T-helper 2 cell treated with Interferon-gamma antibody and Interleukin-4, amounts not matched to agents 5 μg/mL and 100 μg/mL, for 36 hours (primary cell): ENCODE results near the gene GRID2.
"Not testable (repeated sequence)": the region's sequence is repeated elsewhere in the genome, so short reads cannot be mapped to it uniquely, and the experiment has no call there.

Experiments used
- DNase-seq: peaks from one replicate; pipeline ENCODE4 v3.0.0; 2021; ENCODE audit warnings: low spot score
- H3K27ac Mint-ChIP-seq: one replicate; pipeline ENCODE4 v1.8.0; 2021; ENCODE audit warnings: mild to moderate bottlenecking, mixed read lengths
- H3K27me3 Mint-ChIP-seq: one replicate; pipeline ENCODE4 v1.8.0; 2021; ENCODE audit warnings: low read depth, mixed read lengths
- H3K36me3 Mint-ChIP-seq: one replicate; pipeline ENCODE4 v1.8.0; 2021; ENCODE audit warnings: low read depth, mixed read lengths
- H3K4me1 Mint-ChIP-seq: one replicate; pipeline ENCODE4 v1.8.0; 2021; ENCODE audit warnings: low read depth, mixed read lengths
- H3K4me3 Mint-ChIP-seq: one replicate; pipeline ENCODE4 v1.8.0; 2022; ENCODE audit warnings: mild to moderate bottlenecking, moderate library complexity, mixed read lengths
- H3K9me3 Mint-ChIP-seq: one replicate; pipeline ENCODE4 v1.8.0; 2021; ENCODE audit warnings: mixed read lengths

The GRID2 gene

GRCh38 chr4:92270908-92271307 lies 32.9 kb upstream of the GRID2 start:
- no peak for DNase-seq

GRCh38 chr4:92271551-92271950 lies 32.2 kb upstream of the GRID2 start:
- not testable (repeated sequence) for H3K27ac Mint-ChIP-seq, H3K9me3 Mint-ChIP-seq, H3K36me3 Mint-ChIP-seq, DNase-seq, H3K27me3 Mint-ChIP-seq, H3K4me3 Mint-ChIP-seq, H3K4me1 Mint-ChIP-seq

More at GRCh38 chr4:92270908-92271307, 32.9 kb upstream of the GRID2 start:
- H3K36me3 Mint-ChIP-seq: no peaks in the 10 kb centered on the region
- H3K4me3 Mint-ChIP-seq: no peak overlapping the region
- no peak overlapping the region for H3K27ac Mint-ChIP-seq
- no peaks in the 10 kb centered on the region for H3K9me3 Mint-ChIP-seq
- no peaks in the 10 kb centered on the region for H3K27me3 Mint-ChIP-seq
- H3K4me1 Mint-ChIP-seq: no peaks in the 10 kb centered on the region

DNA sequence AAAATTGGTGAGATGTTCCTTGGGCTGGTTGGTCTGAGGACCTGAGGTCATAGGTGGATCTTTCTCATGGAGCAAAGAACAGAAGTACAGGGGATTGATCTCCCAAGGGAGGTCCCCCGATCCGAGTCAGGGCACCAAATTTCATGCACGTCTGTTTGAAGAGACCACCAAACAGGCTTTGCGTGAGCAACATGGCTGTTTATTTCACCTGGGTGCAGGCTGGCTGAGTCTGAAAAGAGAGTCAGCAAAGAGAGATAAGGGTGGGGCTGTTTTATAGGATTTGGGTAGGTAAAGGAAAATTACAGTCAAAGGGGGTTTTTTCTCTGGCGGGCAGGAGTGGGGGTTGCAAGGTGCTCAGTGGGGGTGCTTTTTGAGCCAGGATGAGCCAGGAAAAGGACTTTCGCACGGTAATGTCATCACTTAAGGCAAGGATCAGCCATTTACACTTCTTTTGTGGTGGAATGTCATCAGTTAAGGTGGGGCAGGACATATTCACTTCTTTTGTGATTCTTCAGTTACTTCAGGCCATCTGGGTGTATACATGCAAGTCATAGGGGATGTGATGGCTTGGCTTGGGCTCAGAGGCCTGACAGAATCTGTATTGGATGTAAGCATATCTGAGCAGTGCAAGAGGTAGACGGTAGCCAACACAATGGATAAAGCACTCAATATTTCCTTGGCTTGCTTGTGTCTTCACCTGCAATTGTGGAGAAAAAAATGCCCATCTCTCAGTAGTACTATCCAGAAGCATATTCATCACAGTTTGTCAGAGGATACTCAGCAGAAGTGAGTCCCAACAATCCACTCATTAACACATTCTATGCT lies 26.5 kb upstream of the GRID2 start:
- not testable (repeated sequence) for H3K4me1 Mint-ChIP-seq, H3K36me3 Mint-ChIP-seq, H3K4me3 Mint-ChIP-seq, DNase-seq, H3K9me3 Mint-ChIP-seq, H3K27me3 Mint-ChIP-seq, H3K27ac Mint-ChIP-seq

DNA sequence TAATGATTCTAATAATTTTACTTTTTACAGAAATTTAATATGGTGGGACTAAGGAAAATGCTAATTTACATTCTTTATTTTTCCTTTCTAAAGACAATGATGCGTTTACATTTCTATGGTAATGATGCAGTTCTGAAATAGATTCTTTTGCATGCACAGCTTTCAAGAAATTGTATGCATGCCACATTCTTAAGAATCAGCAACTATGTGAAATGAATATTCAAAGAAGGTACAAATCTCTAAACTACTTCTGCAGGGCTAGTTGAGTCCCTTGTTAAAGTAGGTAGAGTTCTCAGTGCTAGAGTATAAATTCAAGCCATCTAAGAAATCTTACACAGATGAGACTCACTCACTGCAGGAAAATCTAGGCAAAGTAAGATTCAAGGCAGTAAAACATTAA lies 24.5 kb upstream of the GRID2 start:
- Mint-ChIP-seq H3K9me3 (no peaks in the 10 kb centered on the region), H3K36me3 (no peaks in the 10 kb centered on the region), H3K27me3 (no peaks in the 10 kb centered on the region), H3K4me1 (no peaks in the 10 kb centered on the region), H3K27ac (no peak overlapping the region), H3K4me3 (no peak overlapping the region)
- no peak for DNase-seq

GRCh38 chr4:92299152-92299551 lies 4.6 kb upstream of the GRID2 start:
- no peak for DNase-seq
- Mint-ChIP-seq H3K4me1 (no peaks in the 10 kb centered on the region), H3K27ac (no peak overlapping the region), H3K4me3 (no peak overlapping the region), H3K9me3 (no peaks in the 10 kb centered on the region), H3K27me3 (peaks cover 11% of the 10 kb centered on the region), H3K36me3 (no peaks in the 10 kb centered on the region)

DNA sequence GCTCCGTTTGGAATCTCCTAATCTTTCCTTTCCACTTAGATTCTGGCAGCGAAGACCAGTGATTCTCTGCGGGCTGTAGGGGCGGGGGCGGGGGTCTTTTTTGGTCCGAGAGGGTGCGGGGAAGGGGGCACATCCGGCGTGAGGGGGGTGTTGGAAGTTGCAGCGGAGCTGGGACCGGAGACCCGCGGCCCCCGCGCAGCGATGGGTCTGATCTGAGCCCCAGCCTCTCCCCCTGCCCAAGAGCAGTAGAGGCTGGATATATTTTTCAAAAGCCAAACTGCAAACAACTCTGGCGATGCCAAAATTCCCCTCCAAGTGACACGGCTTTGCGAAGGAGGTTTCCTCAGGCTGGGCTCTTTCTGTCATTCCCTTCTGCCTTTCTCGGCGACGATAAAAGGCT lies 355 bp downstream of the GRID2 start:
- Mint-ChIP-seq H3K4me3 (no peak overlapping the region), H3K4me1 (no peaks in the 10 kb centered on the region), H3K27me3 (peaks cover 31% of the 10 kb centered on the region), H3K27ac (no peak overlapping the region), H3K9me3 (no peaks in the 10 kb centered on the region), H3K36me3 (no peaks in the 10 kb centered on the region)
- DNase-seq: no peak

DNA sequence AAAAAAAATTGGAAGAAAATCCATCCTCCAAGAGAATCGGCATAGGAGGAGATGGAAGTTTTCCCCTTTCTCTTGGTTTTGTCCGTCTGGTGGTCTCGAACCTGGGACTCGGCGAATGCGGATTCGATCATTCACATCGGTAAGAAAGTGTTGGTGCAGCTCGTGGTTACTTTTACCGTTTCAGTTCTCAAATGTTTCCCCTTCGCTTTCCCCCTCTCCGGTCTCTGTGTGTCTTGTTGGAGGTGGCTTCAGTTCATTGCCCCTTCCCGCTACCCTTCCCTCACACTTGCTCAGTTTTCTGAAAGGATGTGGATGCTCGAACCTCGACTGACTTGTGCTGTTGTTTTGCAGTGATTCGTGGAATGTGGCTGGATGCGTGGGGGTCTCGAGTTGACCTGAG lies 840 bp downstream of the GRID2 start:
- Mint-ChIP-seq H3K27me3 (peaks cover 31% of the 10 kb centered on the region), H3K27ac (no peak overlapping the region), H3K4me1 (no peaks in the 10 kb centered on the region), H3K36me3 (no peaks in the 10 kb centered on the region), H3K9me3 (no peaks in the 10 kb centered on the region), H3K4me3 (no peak overlapping the region)
- DNase-seq: no peak

- Mint-ChIP-seq H3K27me3 (peaks cover 31% of the 10 kb centered on the region), H3K27ac (no peak overlapping the region), H3K4me3 (no peak overlapping the region), H3K4me1 (no peaks in the 10 kb centered on the region), H3K36me3 (no peaks in the 10 kb centered on the region), H3K9me3 (no peaks in the 10 kb centered on the region)
- no peak for DNase-seq
These were observed 1.5 kb downstream of the GRID2 start for GRCh38 chr4:92305148-92305877.

- H3K27ac Mint-ChIP-seq: no peak overlapping the region
- no peak for DNase-seq
- no peak overlapping the region for H3K4me3 Mint-ChIP-seq
- H3K36me3 Mint-ChIP-seq: no peaks in the 10 kb centered on the region
- no peaks in the 10 kb centered on the region for H3K9me3 Mint-ChIP-seq
- peaks cover 31% of the 10 kb centered on the region for H3K27me3 Mint-ChIP-seq
- no peaks in the 10 kb centered on the region for H3K4me1 Mint-ChIP-seq
These were observed 2.2 kb downstream of the GRID2 start for GRCh38 chr4:92305878-92306520.

GRCh38 chr4:92307181-92307580 lies 3.4 kb downstream of the GRID2 start:
- H3K27me3 Mint-ChIP-seq: peaks cover 29% of the 10 kb centered on the region
- H3K4me1 Mint-ChIP-seq: no peaks in the 10 kb centered on the region
- no peak for DNase-seq
- H3K36me3 Mint-ChIP-seq: no peaks in the 10 kb centered on the region
- no peaks in the 10 kb centered on the region for H3K9me3 Mint-ChIP-seq
- no peak overlapping the region for H3K27ac Mint-ChIP-seq
- H3K4me3 Mint-ChIP-seq: no peak overlapping the region

- no peak for DNase-seq
- H3K27me3 Mint-ChIP-seq: peaks cover 24% of the 10 kb centered on the region
- no peaks in the 10 kb centered on the region for H3K36me3 Mint-ChIP-seq
- H3K4me1 Mint-ChIP-seq: no peaks in the 10 kb centered on the region
- H3K27ac Mint-ChIP-seq: no peak overlapping the region
- H3K4me3 Mint-ChIP-seq: no peak overlapping the region
- H3K9me3 Mint-ChIP-seq: no peaks in the 10 kb centered on the region
These were observed 4.1 kb downstream of the GRID2 start for GRCh38 chr4:92307866-92308265.

DNA sequence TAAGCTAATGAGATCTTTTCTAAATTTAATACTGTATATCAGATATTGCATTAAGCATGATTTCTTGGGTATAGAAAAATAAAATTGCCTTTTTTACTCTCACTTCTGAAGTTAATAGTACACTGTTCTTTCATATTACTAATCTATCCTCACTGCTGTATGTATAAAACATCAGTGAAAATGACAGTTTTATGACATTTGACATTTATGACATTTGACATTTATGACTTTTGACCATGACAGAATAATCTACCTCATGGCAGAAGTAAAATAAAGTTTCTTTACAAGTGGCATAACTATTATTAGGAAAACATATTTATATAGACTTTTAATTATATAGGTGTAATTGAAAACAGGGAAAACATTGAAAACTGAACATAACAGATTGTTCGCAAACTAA lies 13.3 kb downstream of the GRID2 start:
- H3K4me3 Mint-ChIP-seq: no peak overlapping the region
- no peaks in the 10 kb centered on the region for H3K36me3 Mint-ChIP-seq
- no peaks in the 10 kb centered on the region for H3K9me3 Mint-ChIP-seq
- H3K27me3 Mint-ChIP-seq: no peaks in the 10 kb centered on the region
- no peak for DNase-seq
- no peaks in the 10 kb centered on the region for H3K4me1 Mint-ChIP-seq
- H3K27ac Mint-ChIP-seq: no peak overlapping the region

DNA sequence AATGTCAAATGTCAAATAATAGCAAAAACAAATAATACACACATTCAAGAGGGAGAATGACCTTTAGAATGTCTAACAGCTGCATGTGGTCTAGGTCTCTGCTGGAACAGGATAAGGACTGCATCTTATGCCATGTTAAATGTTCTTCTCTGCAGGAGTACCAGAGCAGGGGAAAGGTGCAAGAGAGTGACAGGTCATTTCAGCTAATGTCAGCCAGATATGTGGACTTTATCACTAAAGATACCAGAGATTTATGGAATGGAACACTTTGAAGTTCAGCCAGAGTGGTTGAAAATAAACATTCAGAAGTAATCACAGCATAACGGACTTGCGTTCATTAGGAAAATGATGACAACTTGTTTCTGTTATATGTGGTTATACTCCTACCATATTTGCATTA lies 24.3 kb downstream of the GRID2 start:
- Mint-ChIP-seq H3K4me1 (no peaks in the 10 kb centered on the region), H3K36me3 (no peaks in the 10 kb centered on the region), H3K27me3 (no peaks in the 10 kb centered on the region), H3K27ac (no peak overlapping the region), H3K9me3 (no peaks in the 10 kb centered on the region), H3K4me3 (no peak overlapping the region)
- no peak for DNase-seq

DNA sequence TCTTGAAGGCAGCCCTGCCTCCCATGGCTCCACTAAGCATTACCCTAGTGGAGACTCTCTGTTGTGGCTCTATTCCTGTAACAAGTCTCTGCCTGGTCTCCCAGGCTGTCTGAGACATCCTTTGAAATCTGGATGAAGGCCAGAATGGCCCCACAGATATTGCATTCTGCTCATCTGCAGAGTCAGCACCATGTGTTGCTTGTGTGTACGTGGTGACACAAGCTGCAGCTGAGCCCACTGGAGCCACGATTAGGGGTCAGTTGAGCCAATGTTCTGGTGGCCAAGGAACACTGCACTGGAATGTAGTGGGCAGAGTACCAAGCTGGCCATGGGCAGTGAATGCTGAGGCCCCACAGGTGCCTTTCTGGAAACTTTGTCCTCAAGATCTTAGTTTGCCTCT lies 29.2 kb downstream of the GRID2 start:
- no peaks in the 10 kb centered on the region for H3K27me3 Mint-ChIP-seq
- no peak overlapping the region for H3K27ac Mint-ChIP-seq
- no peak for DNase-seq
- no peaks in the 10 kb centered on the region for H3K4me1 Mint-ChIP-seq
- no peaks in the 10 kb centered on the region for H3K9me3 Mint-ChIP-seq
- H3K36me3 Mint-ChIP-seq: no peaks in the 10 kb centered on the region
- no peak overlapping the region for H3K4me3 Mint-ChIP-seq
